HG03457 (cell line): Measurements from ENCODE around the gene STK10.
"Not testable (repeated sequence)": the region's sequence is repeated elsewhere in the genome, so short reads cannot be mapped to it uniquely, and the experiment has no call there.

Experiments
- ATAC-seq: cut with Tn5 transposase; IDR thresholded peaks from one replicate; pipeline ENCODE4 v1.9.1; 2021; ENCODE audit warnings: moderate number of reproducible peaks; ENCODE audit not compliant: unreplicated experiment

Gene STK10

GRCh38 chr5:172188033-172188892 lies at the start of gene STK10:
Gene STK10, minus strand, starts transcription at chr5:172188224. Its CDS starts 182 bp downstream, at chr5:172188042.
- peak; percentile 62 for ATAC-seq

- ATAC-seq, result no peak
These were observed 48.1 kb upstream of the STK10 start for GRCh38 chr5:172235827-172236736.

GRCh38 chr5:172235132-172235780 lies 47.2 kb upstream of the STK10 start:
- ATAC-seq, result peak; percentile 51

- no peak for ATAC-seq
These were observed 46.0 kb upstream of the STK10 start for GRCh38 chr5:172234031-172234430.

- ATAC-seq, result no peak
These were observed 41.9 kb upstream of the STK10 start for GRCh38 chr5:172229904-172230303.

GRCh38 chr5:172224996-172225395 lies 37.0 kb upstream of the STK10 start:
- ATAC-seq, result no peak

- peak; percentile 66 for ATAC-seq
These were observed 36.2 kb upstream of the STK10 start for GRCh38 chr5:172223901-172224873.

- ATAC-seq, result no peak
These were observed 31.3 kb upstream of the STK10 start for GRCh38 chr5:172219296-172219695.

- ATAC-seq, result no peak
These were observed 28.3 kb upstream of the STK10 start for GRCh38 chr5:172216345-172216744.

- no peak for ATAC-seq
These were observed 25.1 kb upstream of the STK10 start for GRCh38 chr5:172213126-172213525.

- no peak for ATAC-seq
These were observed 23.7 kb upstream of the STK10 start for GRCh38 chr5:172211676-172212075.

- no peak for ATAC-seq
These were observed 21.7 kb upstream of the STK10 start for GRCh38 chr5:172209714-172210113.

GRCh38 chr5:172207511-172207910 lies 19.5 kb upstream of the STK10 start:
- ATAC-seq, result no peak

GRCh38 chr5:172205984-172206383 lies 18.0 kb upstream of the STK10 start:
- ATAC-seq, result not testable (repeated sequence)

GRCh38 chr5:172200476-172200875 lies 12.5 kb upstream of the STK10 start:
- ATAC-seq, result no peak

GRCh38 chr5:172199446-172199845 lies 11.4 kb upstream of the STK10 start:
- ATAC-seq, result no peak

- not testable (repeated sequence) for ATAC-seq
These were observed 9.8 kb upstream of the STK10 start for GRCh38 chr5:172197775-172198174.

GRCh38 chr5:172194985-172195774 lies 7.2 kb upstream of the STK10 start:
- ATAC-seq, result no peak

GRCh38 chr5:172193872-172194271 lies 5.8 kb upstream of the STK10 start, which contains the start of gene EFCAB9:
Gene EFCAB9, plus strand, starts transcription at chr5:172194172. Its CDS starts 1 bp downstream, at chr5:172194173.
- ATAC-seq, result no peak
